MCF 10A (cell line): ENCODE results near the gene CPNE8. TPM values are rescaled to one million over a fixed set of nuclear protein-coding genes. Genes with fewer than 3 reads are reported as not detected.

Source experiments
- BruUV-seq: library from RNA; stranded (reverse); fragments of 400-500 nt; replicated peaks from 2 replicates; lab custom pipeline; 2021; lab: Mats Ljungman, UMichigan
- CTCF ChIA-PET: fragments of 300-600 bp; sonication (Branson Sonifier 250); formaldehyde crosslinking; extraction: SDS; loops from one replicate; lab custom pipeline; 2021; ENCODE audit warnings: antibody characterized with exemption, inconsistent platforms; lab: Yijun Ruan, JAX
- POLR2A ChIA-PET: fragments of 300-600, 350-650 bp; sonication (Branson Sonifier 250); formaldehyde crosslinking; extraction: SDS; loops from one replicate; lab custom pipeline; 2020; ENCODE audit warnings: antibody characterized with exemption, inconsistent platforms; lab: Yijun Ruan, JAX
- DNase-seq: peaks from one replicate; pipeline ENCODE4 v3.0.0-alpha.2; 2018; ENCODE audit not compliant: unreplicated experiment
- H3K27ac Mint-ChIP-seq: one replicate; pipeline ENCODE4 v1.8.0; 2022; ENCODE audit warnings: mild to moderate bottlenecking, low read depth, mixed read lengths; ENCODE audit not compliant: unreplicated experiment
- H3K27me3 Mint-ChIP-seq: one replicate; pipeline ENCODE4 v1.8.0; 2022; ENCODE audit warnings: mixed read lengths; ENCODE audit not compliant: insufficient read depth, unreplicated experiment
- H3K36me3 Mint-ChIP-seq: one replicate; pipeline ENCODE4 v1.8.0; 2022; ENCODE audit warnings: mild to moderate bottlenecking, moderate library complexity, mixed read lengths; ENCODE audit not compliant: insufficient read depth, unreplicated experiment
- H3K4me1 Mint-ChIP-seq: one replicate; pipeline ENCODE4 v1.8.0; 2022; ENCODE audit warnings: mixed read lengths; ENCODE audit not compliant: insufficient read depth, unreplicated experiment
- H3K4me3 Mint-ChIP-seq: one replicate; pipeline ENCODE4 v1.8.0; 2022; ENCODE audit warnings: mild to moderate bottlenecking, moderate library complexity, mixed read lengths; ENCODE audit not compliant: unreplicated experiment
- H3K9me3 Mint-ChIP-seq: one replicate; pipeline ENCODE4 v1.8.0; 2022; ENCODE audit warnings: mixed read lengths; ENCODE audit not compliant: unreplicated experiment
- CTCF ChIP-seq: fragments of 200-600 bp; IDR thresholded peaks from one replicate; pipeline ENCODE4 v1.8.0; 2022; ENCODE audit warnings: antibody characterized with exemption, mild to moderate bottlenecking; ENCODE audit not compliant: unreplicated experiment
- intact Hi-C: fragments of 100-400 bp; cut with micrococcal nuclease; formaldehyde crosslinking; loops from 2 replicates; pipeline ENCODE4 v1.14.1; 2022
- total RNA-seq: library from RNA; stranded (reverse); gene quantifications from 2 replicates; pipeline ENCODE4 v1.2.3, GENCODE V29; 2022

The CPNE8 gene
- total RNA-seq, 1 experiment from 2014 or later, result 17.0 TPM

GRCh38 chr12:38707648-38708047, 197.7 kb downstream of the CPNE8 start:
- BruUV-seq, result no TSS peak
- no peak overlapping the region for H3K4me3 Mint-ChIP-seq
- no peaks in the 10 kb centered on the region for H3K27me3 Mint-ChIP-seq
- ChIA-PET POLR2A (interaction anchor here (1.7 kb wide), 1 partner anchor 11 kb away, joined by 4 read pairs; no protein-coding TSS in a partner anchor), CTCF (no interaction called here)
- no peak for DNase-seq
- no peaks in the 10 kb centered on the region for H3K36me3 Mint-ChIP-seq
- no peak overlapping the region for H3K27ac Mint-ChIP-seq
- TF ChIP-seq CTCF, result no peak
- intact Hi-C loops, result no loop called here
- H3K4me1 Mint-ChIP-seq, result peaks cover 6% of the 10 kb centered on the region
- no peaks in the 10 kb centered on the region for H3K9me3 Mint-ChIP-seq

- Mint-ChIP-seq H3K4me3 (no peak overlapping the region), H3K4me1 (no peaks in the 10 kb centered on the region), H3K9me3 (no peaks in the 10 kb centered on the region), H3K36me3 (peaks cover 24% of the 10 kb centered on the region), H3K27me3 (no peaks in the 10 kb centered on the region), H3K27ac (no peak overlapping the region)
- intact Hi-C loops, result no loop called here
- BruUV-seq, result no TSS peak
- POLR2A ChIA-PET, result interaction anchor here (0.6 kb wide), 1 partner anchor 21 kb away, joined by 3 read pairs; no protein-coding TSS in a partner anchor
- CTCF ChIA-PET, result interaction anchor here (0.7 kb wide), 1 partner anchor 705 kb away, joined by 3 read pairs; no protein-coding TSS in a partner anchor
- TF ChIP-seq CTCF, result no peak
- DNase-seq, result no peak
Measured at GRCh38 chr12:38697289-38697688, 208.1 kb downstream of the CPNE8 start.

GRCh38 chr12:38695057-38695456, 210.3 kb downstream of the CPNE8 start:
- Mint-ChIP-seq H3K36me3 (peaks cover 26% of the 10 kb centered on the region), H3K4me3 (no peak overlapping the region), H3K9me3 (no peaks in the 10 kb centered on the region), H3K27me3 (no peaks in the 10 kb centered on the region), H3K27ac (no peak overlapping the region), H3K4me1 (peaks cover under 1% of the 10 kb centered on the region)
- DNase-seq, result no peak
- TF ChIP-seq CTCF, result no peak
- no TSS peak for BruUV-seq
- CTCF ChIA-PET, result interaction anchor here (0.6 kb wide), 1 partner anchor 30 kb away, joined by 3 read pairs; no protein-coding TSS in a partner anchor
- intact Hi-C loops, result no loop called here
- POLR2A ChIA-PET, result no interaction called here

GRCh38 chr12:38691164-38691563, 214.2 kb downstream of the CPNE8 start:
- intact Hi-C loops, result no loop called here
- no peaks in the 10 kb centered on the region for H3K9me3 Mint-ChIP-seq
- CTCF ChIA-PET, result no interaction called here
- H3K27ac Mint-ChIP-seq, result no peak overlapping the region
- peaks cover 5% of the 10 kb centered on the region for H3K4me1 Mint-ChIP-seq
- peaks cover 22% of the 10 kb centered on the region for H3K36me3 Mint-ChIP-seq
- no TSS peak for BruUV-seq
- no peaks in the 10 kb centered on the region for H3K27me3 Mint-ChIP-seq
- no peak for TF ChIP-seq CTCF
- DNase-seq, result no peak
- POLR2A ChIA-PET, result interaction anchor here (1.5 kb wide), 1 partner anchor 11 kb away, joined by 3 read pairs; no protein-coding TSS in a partner anchor
- no peak overlapping the region for H3K4me3 Mint-ChIP-seq
